Measurements from ENCODE around the gene C8A. TPM values are rescaled to one million over a fixed set of nuclear protein-coding genes. Genes with fewer than 3 reads are reported as not detected.

Gene C8A
- total and polyA plus RNA-seq, 5 experiments from 2014 or later = not detected

GRCh38 chr1:56845343-56845742, 9.3 kb upstream of the C8A start:
- peaks cover 0 to 2% (median 0%) of the 10 kb centered on the region in 9 donors for H3K9me3 Mint-ChIP-seq
- no peak overlapping the region for H3K4me3 Mint-ChIP-seq
- ATAC-seq = no peak
- H3K27me3 Mint-ChIP-seq = peaks cover 3 to 50% (median 9%) of the 10 kb centered on the region in 5 donors
- POLR2A ChIA-PET = no interaction called here
- no peak overlapping the region for H3K27ac Mint-ChIP-seq
- no peaks in the 10 kb centered on the region for H3K36me3 Mint-ChIP-seq
- DNase-seq = no peak
- H3K4me1 Mint-ChIP-seq = peaks cover 0 to 2% (median 0%) of the 10 kb centered on the region in 4 donors

GRCh38 chr1:56849750-56850149, 4.8 kb upstream of the C8A start:
- POLR2A ChIA-PET = interaction anchor here (0.5 kb wide), 1 partner anchor 18 kb away, joined by 5 read pairs; no protein-coding TSS in a partner anchor
- H3K36me3 Mint-ChIP-seq = no peaks in the 10 kb centered on the region
- no peak overlapping the region for H3K4me3 Mint-ChIP-seq
- ATAC-seq = no peak
- peaks cover 0 to 2% (median 0%) of the 10 kb centered on the region in 9 donors for H3K9me3 Mint-ChIP-seq
- peaks cover 11 to 40% (median 12%) of the 10 kb centered on the region in 5 donors for H3K27me3 Mint-ChIP-seq
- H3K27ac Mint-ChIP-seq = no peak overlapping the region
- DNase-seq = no peak
- H3K4me1 Mint-ChIP-seq = peaks cover 0 to 2% (median 0%) of the 10 kb centered on the region in 4 donors

- Mint-ChIP-seq H3K9me3 (peaks cover 0 to 2% (median 0%) of the 10 kb centered on the region in 9 donors), H3K27ac (no peak overlapping the region), H3K4me3 (no peak overlapping the region), H3K4me1 (peaks cover 0 to 2% (median 0%) of the 10 kb centered on the region in 4 donors), H3K36me3 (no peaks in the 10 kb centered on the region), H3K27me3 (peaks cover 11 to 37% (median 12%) of the 10 kb centered on the region in 5 donors)
- POLR2A ChIA-PET = interaction anchor here (0.5 kb wide), 1 partner anchor 19 kb away, joined by 5 read pairs; no protein-coding TSS in a partner anchor
- ATAC-seq (no peak), DNase-seq (no peak)
Measured at GRCh38 chr1:56850411-56850810, 4.2 kb upstream of the C8A start.

- Mint-ChIP-seq H3K9me3 (peaks cover 0 to 2% (median 0%) of the 10 kb centered on the region in 9 donors), H3K4me3 (no peak overlapping the region), H3K4me1 (no peaks in the 10 kb centered on the region), H3K27me3 (peaks cover 10 to 32% (median 12%) of the 10 kb centered on the region in 5 donors), H3K27ac (no peak overlapping the region), H3K36me3 (no peaks in the 10 kb centered on the region)
- POLR2A ChIA-PET = no interaction called here
- DNase-seq (no peak), ATAC-seq (no peak)
Measured at GRCh38 chr1:56850922-56851321, 3.7 kb upstream of the C8A start.

GRCh38 chr1:56852476-56852875, 2.1 kb upstream of the C8A start:
- POLR2A ChIA-PET = no interaction called here
- H3K27me3 Mint-ChIP-seq = peaks cover 9 to 31% (median 10%) of the 10 kb centered on the region in 5 donors

GRCh38 chr1:56855190-56855589, 593 bp downstream of the C8A start:
- H3K27me3 Mint-ChIP-seq = peaks cover 7 to 29% (median 18%) of the 10 kb centered on the region in 5 donors
- DNase-seq (no peak), ATAC-seq (no peak)
- no peaks in the 10 kb centered on the region for H3K36me3 Mint-ChIP-seq
- peaks cover 0 to 1% (median 0%) of the 10 kb centered on the region in 9 donors for H3K9me3 Mint-ChIP-seq
- H3K4me3 Mint-ChIP-seq = no peak overlapping the region
- H3K4me1 Mint-ChIP-seq = no peaks in the 10 kb centered on the region
- POLR2A ChIA-PET = no interaction called here
- no peak overlapping the region for H3K27ac Mint-ChIP-seq

More at GRCh38 chr1:56852476-56852875, 2.1 kb upstream of the C8A start:
- peaks cover 0 to 2% (median 0%) of the 10 kb centered on the region in 9 donors for H3K9me3 Mint-ChIP-seq
- DNase-seq (no peak), ATAC-seq (no peak)
- H3K4me3 Mint-ChIP-seq = no peak overlapping the region
- no peaks in the 10 kb centered on the region for H3K4me1 Mint-ChIP-seq
- H3K36me3 Mint-ChIP-seq = no peaks in the 10 kb centered on the region
- no peak overlapping the region for H3K27ac Mint-ChIP-seq

- DNase-seq (no peak), ATAC-seq (no peak)
- H3K9me3 Mint-ChIP-seq = peaks cover 0 to 9% (median 0%) of the 10 kb centered on the region in 9 donors
- POLR2A ChIA-PET = no interaction called here
- peaks cover 7 to 29% (median 18%) of the 10 kb centered on the region in 5 donors for H3K27me3 Mint-ChIP-seq
- no peak overlapping the region for H3K27ac Mint-ChIP-seq
- H3K36me3 Mint-ChIP-seq = no peaks in the 10 kb centered on the region
- no peaks in the 10 kb centered on the region for H3K4me1 Mint-ChIP-seq
- H3K4me3 Mint-ChIP-seq = no peak overlapping the region
Measured at GRCh38 chr1:56856186-56856585, 1.6 kb downstream of the C8A start.

GRCh38 chr1:56859287-56859686, 4.7 kb downstream of the C8A start:
- H3K4me3 Mint-ChIP-seq = no peak overlapping the region
- H3K9me3 Mint-ChIP-seq = peaks cover 0 to 10% (median 0%) of the 10 kb centered on the region in 9 donors
- H3K36me3 Mint-ChIP-seq = no peaks in the 10 kb centered on the region
- H3K4me1 Mint-ChIP-seq = no peaks in the 10 kb centered on the region
- POLR2A ChIA-PET = no interaction called here
- ATAC-seq (no peak), DNase-seq (no peak)
- H3K27ac Mint-ChIP-seq = no peak overlapping the region
- H3K27me3 Mint-ChIP-seq = peaks cover 1 to 16% (median 12%) of the 10 kb centered on the region in 5 donors

GRCh38 chr1:56863265-56863992, 8.8 kb downstream of the C8A start:
- Mint-ChIP-seq H3K27me3 (peaks cover 4 to 21% (median 6%) of the 10 kb centered on the region in 5 donors), H3K4me3 (no peak overlapping the region), H3K9me3 (peaks cover 0 to 12% (median 0%) of the 10 kb centered on the region in 9 donors), H3K27ac (no peak overlapping the region), H3K36me3 (no peaks in the 10 kb centered on the region), H3K4me1 (no peaks in the 10 kb centered on the region)
- ATAC-seq (no peak), DNase-seq (no peak)
- POLR2A ChIA-PET = no interaction called here

- H3K36me3 Mint-ChIP-seq = no peaks in the 10 kb centered on the region
- DNase-seq (no peak), ATAC-seq (no peak)
- H3K9me3 Mint-ChIP-seq = peaks cover 0 to 12% (median 0%) of the 10 kb centered on the region in 9 donors
- peaks cover 6 to 21% (median 7%) of the 10 kb centered on the region in 5 donors for H3K27me3 Mint-ChIP-seq
- no peak overlapping the region for H3K4me3 Mint-ChIP-seq
- POLR2A ChIA-PET = no interaction called here
- no peaks in the 10 kb centered on the region for H3K4me1 Mint-ChIP-seq
- H3K27ac Mint-ChIP-seq = no peak overlapping the region
Measured at GRCh38 chr1:56864430-56864829, 9.8 kb downstream of the C8A start.

GRCh38 chr1:56866656-56867055, 12.1 kb downstream of the C8A start:
- Mint-ChIP-seq H3K27me3 (peaks cover 6 to 20% (median 12%) of the 10 kb centered on the region in 5 donors), H3K36me3 (no peaks in the 10 kb centered on the region), H3K9me3 (peaks cover 0 to 5% (median 0%) of the 10 kb centered on the region in 9 donors), H3K27ac (no peak overlapping the region), H3K4me3 (no peak overlapping the region), H3K4me1 (no peaks in the 10 kb centered on the region)
- DNase-seq = no peak
- ATAC-seq = no peak
- POLR2A ChIA-PET = no interaction called here

GRCh38 chr1:56867491-56867890, 12.9 kb downstream of the C8A start:
- ATAC-seq (no peak), DNase-seq (no peak)
- Mint-ChIP-seq H3K27ac (no peak overlapping the region), H3K9me3 (peaks cover 0 to 5% (median 0%) of the 10 kb centered on the region in 9 donors), H3K36me3 (no peaks in the 10 kb centered on the region), H3K4me3 (no peak overlapping the region), H3K4me1 (no peaks in the 10 kb centered on the region), H3K27me3 (peaks cover 7 to 20% (median 12%) of the 10 kb centered on the region in 5 donors)
- POLR2A ChIA-PET = no interaction called here

GRCh38 chr1:56868761-56869160, 14.2 kb downstream of the C8A start:
- Mint-ChIP-seq H3K4me1 (no peaks in the 10 kb centered on the region), H3K27me3 (peaks cover 7 to 20% (median 12%) of the 10 kb centered on the region in 5 donors), H3K4me3 (no peak overlapping the region), H3K9me3 (peaks cover 0 to 5% (median 0%) of the 10 kb centered on the region in 9 donors), H3K36me3 (no peaks in the 10 kb centered on the region), H3K27ac (no peak overlapping the region)
- DNase-seq (no peak), ATAC-seq (no peak)
- POLR2A ChIA-PET = no interaction called here

Measured in naive thymus-derived CD8-positive, alpha-beta T cell (primary cell).